Activated CD4-positive, alpha-beta T cell treated with anti-CD3 and anti-CD28 coated beads, Interleukin-2, amount 50 U/mL, for 1 hour (primary cell): ENCODE measurements around the gene PKMYT1.

Source experiments
- DNase-seq: peaks from one replicate; pipeline ENCODE4 v3.0.0-alpha.2; 2020

PKMYT1 gene

DNA sequence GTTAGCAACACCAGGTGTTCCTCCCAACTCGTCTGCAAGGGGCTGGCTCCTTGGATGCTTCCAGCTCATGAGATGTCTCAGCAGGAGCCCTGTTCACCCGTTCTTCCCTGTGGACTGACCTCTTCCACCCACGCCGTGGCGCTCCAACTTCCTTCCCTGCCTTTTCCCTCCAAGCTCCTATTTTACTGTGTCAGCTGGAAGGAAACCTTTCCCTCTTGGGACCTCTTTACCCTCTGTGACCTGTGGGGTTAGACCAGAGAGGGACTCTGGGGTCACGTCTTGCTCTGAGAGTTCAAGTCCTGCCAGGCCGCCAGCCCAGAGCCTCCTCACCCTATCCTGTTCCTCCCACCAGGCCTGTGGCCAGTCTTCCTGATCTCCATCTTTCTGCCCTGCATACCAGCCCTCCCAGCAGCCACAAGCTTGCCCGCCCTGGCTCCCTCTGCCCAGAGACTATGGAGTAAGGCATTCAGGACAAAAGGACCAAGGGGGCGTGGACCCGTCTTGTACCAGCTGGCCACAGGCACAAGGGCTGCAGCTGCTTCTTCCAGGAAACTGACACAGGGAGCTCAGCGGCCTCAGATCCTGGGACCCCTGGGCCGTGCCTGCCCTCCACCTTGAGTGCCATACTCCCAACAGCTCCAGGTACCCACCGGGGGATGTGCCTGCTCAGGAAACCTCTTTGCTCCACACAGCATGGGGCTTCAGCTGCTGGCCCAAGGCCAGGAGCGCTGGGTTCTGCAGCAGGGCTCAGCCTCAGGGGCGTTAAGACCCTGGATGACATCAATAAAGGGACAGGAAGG lies 8.1 kb downstream of the PKMYT1 start:
- no peak for DNase-seq

- DNase-seq = no peak
These were observed 8.9 kb downstream of the PKMYT1 start for GRCh38 chr16:2971134-2971984.

- DNase-seq = no peak
These were observed 9.7 kb downstream of the PKMYT1 start for GRCh38 chr16:2970563-2970962.

DNA sequence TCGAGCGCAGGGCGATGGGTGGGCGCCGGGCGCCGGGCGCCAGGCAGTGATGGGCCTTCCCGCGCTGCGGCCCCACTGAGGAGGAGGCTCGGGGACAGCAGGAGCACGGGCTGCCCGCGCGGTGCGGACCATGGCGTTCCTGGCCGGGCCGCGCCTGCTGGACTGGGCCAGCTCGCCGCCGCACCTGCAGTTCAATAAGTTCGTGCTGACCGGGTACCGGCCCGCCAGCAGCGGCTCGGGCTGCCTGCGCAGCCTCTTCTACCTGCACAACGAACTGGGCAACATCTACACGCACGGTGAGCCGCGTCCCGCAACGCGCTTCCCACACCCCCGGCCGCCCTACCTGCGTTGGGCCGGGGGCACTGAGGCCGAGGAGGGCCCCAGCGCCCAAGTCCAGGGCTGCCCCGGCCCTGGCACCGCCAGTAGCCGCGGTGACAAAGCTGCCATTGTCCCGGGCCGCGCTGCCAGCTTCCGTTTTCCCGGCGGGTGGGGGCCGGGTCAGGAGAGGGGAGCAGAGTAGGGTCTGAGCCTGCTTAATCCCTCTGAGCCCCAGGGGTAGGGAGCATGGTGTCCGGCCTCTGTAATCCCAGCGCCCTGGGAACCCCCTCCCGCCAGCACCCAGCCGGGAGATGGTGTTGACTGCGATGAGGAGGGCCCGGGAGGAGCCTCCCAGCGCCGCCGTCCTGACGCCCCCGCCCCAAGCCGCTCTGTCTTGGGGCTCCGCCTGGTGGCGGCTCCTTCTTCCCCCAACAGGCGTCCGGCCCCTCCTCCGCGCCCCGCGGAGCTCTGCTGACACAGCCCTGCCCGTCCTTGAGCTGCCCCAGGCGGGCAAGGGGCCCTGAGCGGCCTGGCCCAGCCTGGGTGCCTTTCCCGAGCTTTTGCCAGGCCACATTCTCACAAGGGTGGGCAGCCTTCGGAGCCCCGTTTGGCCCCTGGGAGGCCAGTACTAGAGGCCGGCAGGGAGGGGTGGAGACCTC lies 10.4 kb downstream of the PKMYT1 start:
- peak; percentile 60 for DNase-seq

DNA sequence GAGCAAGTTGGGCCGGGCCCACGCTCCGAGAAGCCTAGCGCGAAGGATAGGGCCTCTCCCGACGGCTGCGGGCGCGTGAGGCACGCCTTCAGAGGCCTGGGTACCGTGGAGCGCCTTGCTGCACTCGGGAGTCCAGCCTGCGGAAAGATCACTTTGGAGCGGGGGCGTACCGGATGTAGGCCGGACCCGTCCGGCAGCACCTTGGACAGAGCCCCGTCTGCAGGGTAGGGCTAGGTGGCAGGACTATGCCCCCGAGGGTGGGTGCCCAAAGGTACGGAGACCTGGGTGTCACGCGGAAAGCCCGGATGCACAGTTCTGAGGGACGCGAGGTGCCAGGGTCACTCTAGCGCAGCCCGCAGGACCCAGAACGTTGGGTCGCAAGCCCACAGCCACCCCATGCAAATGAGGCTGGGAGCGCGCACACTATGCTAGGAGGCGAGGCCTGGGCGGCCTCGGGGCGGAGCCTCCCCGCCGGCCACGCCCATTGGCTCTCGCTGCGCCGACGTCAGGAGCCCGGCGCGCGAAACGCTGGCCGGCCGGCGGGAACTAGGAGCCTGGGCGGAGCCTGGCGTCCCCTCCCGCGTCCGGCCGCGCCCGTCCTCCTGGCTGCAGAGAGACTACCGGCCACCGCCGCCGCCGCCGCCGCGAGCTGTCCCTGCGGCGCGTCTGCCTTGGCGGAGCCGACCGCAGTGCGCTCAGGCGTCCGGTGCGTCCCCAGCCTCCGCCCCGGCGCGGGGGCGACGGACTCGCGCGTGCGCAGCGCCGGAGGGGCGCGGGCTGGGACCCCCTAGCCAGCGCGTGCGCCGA lies 11.3 kb downstream of the PKMYT1 start, which contains the start of gene PAQR4:
Gene PAQR4, plus strand, starts transcription at position 611 of the 807 bp plus-strand sequence. CDS start 327 bp downstream, outside the sequence.
- peak; percentile 68 for DNase-seq

DNA sequence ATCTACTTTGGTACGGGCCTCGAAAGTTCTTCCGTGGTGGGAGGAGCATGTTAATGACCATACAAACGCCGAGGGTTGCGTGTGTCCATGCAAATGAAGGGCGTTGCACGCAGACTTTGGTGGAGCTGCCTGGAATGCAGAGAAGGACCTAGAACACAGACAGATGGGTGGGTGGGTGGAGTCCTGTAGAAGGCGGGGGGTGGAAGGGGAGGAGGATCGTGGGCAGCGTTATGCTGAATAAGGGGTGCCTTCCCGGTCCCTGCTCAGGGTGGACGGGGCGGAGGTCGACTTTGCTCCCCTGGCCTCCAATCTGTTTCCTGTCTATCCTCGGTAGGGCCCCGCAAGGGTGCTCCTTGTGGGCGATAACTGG lies 11.9 kb downstream of the PKMYT1 start:
- no peak for DNase-seq

GRCh38 chr16:2967721-2968161 lies 12.5 kb downstream of the PKMYT1 start:
- no peak for DNase-seq

DNA sequence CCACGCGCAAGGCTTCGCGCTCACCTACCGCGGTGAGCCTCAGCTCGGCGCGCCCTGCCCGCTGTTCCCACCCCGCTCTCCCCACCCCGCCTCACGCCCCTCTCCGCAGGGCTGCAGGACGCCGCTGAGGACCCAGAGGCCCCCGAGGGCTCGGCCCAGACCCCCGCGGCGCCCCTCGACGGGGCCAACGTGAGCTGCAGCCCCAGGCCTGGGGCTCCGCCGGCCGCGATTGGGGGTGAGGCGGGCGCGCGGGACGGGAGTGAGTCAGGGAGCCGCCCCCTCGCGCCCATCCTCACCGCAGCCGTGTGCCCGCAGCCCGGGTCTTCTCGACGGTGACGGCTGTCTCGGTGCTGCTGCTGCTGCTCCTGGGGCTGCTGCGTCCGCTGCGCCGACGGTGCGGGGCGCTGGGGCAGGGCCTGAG lies 13.0 kb downstream of the PKMYT1 start:
- no peak for DNase-seq

DNA sequence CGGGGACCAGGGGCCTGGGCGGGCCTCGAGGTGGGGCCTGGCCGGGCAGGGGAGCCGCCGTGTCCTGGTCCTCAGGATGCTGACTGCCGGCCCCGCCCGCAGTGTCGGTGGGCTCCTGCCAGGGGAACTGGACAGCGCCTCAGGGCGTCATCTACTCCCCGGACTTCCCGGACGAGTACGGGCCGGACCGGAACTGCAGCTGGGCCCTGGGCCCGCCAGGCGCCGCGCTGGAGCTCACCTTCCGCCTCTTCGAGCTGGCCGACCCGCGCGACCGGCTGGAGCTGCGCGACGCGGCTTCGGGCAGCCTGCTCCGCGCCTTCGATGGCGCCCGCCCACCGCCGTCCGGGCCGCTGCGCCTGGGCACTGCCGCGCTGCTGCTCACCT lies 13.4 kb downstream of the PKMYT1 start:
- no peak for DNase-seq

DNA sequence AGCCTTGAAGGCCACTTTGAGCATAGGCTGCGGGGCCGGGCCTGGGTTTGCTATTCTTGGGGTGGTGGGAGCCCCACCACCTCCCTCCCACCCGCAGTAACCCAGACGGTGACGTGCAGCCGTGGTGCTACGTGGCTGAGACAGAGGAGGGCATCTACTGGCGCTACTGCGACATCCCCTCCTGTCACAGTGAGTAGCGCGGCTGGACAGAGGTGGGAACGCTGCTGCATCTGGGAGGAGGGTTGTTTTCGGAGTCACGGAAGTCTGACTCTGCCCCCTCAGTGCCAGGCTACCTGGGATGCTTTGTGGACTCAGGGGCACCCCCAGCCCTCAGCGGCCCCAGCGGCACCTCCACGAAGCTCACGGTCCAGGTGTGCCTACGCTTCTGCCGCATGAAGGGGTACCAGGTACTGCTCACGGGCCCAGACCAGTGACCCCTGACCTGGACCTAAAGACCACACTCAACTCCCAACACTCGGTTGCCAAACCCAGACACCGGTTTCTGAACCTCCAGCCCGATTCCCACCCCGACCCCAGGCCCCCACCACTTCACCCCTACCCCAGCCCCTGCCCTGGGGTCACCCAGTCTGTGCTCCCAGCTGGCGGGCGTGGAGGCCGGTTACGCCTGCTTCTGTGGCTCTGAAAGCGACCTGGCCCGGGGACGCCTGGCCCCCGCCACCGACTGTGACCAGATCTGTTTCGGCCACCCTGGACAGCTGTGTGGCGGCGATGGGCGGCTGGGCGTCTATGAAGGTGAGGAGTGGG lies 14.0 kb downstream of the PKMYT1 start:
- DNase-seq = no peak

GRCh38 chr16:2964475-2965336 lies 15.5 kb downstream of the PKMYT1 start:
- DNase-seq = peak; percentile 53

- no peak for DNase-seq
These were observed 16.3 kb downstream of the PKMYT1 start, which contains the start of gene KREMEN2 for GRCh38 chr16:2963723-2964474. Gene KREMEN2 (plus strand): TSS chr16:2964275. CDS start chr16:2964521, 246 bp downstream.

GRCh38 chr16:2963074-2963722 lies 17.0 kb downstream of the PKMYT1 start:
- no peak for DNase-seq

GRCh38 chr16:2962334-2963073 lies 17.7 kb downstream of the PKMYT1 start:
- DNase-seq = no peak

DNA sequence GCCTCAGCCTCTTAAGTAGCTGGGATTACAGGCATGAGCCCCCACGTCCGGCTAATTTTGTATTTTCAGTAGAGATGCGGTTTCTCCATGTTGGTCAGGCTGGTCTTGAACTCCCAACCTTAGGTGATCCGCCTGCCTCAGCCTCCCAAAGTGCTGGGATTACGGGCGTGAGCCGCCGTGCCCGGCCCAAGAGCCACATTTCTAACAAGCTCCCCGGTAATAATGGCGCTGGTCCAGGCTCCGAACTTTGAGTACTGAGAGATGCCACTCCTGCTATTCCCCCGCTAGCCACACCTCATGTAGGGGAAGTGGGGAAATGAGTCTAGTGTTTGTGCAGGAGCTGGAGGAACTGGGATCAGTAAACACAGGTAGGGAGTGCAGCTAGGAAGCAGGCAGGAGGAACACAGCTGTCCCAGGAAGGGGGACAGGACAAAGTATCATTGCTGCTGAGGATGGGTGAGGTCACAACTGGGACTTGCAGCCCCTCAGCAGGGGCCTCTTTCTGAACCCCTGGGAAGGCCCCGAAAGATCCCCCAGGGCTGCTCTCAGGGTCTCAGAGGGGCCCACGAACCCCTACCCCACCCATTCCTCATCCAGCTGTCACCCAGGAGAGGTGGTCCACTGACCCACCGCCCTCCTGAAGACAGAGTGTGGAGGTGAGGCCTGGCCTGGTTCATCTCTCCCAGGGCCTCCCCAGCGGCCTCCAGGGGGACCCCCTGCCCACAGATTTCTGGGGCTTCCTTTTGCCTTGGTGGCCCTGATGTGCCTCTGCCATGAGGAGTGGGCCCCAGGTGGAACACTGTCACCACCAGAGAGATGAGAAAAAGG lies 19.8 kb downstream of the PKMYT1 start:
- DNase-seq = no peak

DNA sequence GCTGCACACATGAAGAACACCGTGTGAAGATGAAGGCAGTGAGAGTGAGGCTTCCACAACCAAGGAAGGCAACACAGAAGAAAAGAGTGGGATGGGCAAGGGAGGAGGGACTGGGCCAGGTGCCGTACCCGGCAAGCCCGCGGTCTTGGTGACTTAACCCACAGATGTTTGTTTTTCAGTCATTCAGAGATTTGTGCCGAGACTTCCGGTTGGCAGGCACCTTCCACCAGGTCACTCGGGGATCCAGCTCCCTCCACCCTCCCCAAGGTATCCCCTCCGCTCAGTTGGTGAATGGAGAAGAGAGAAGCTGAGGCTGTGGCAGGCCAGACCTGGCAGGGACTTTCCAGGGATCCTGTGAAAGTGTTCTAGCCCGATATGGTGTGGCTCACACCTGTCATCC lies 21.0 kb downstream of the PKMYT1 start:
- DNase-seq = no peak

- no peak for DNase-seq
These were observed 23.7 kb downstream of the PKMYT1 start for GRCh38 chr16:2956579-2956956.
